Measurements from ENCODE around the gene GTPBP4. TPM values are rescaled to one million over a fixed set of nuclear protein-coding genes. Genes with fewer than 3 reads are reported as not detected.

The GTPBP4 gene
- total and polyA plus RNA-seq, 9 of the 15 experiments (the other 6 are each of a cell fraction or from before 2014, with no cell fraction given): 79.0 to 155 (median 128) TPM

- no peak overlapping the region for H3K9ac ChIP-seq (ENCODE audit: insufficient read depth in 1 of 2, low read depth in 2 of 2, low read length in 2 of 2)
- no peaks in the 10 kb centered on the region for H3K79me2 ChIP-seq (ENCODE audit: control insufficient read depth, insufficient read depth, low read length)
- no peaks in the 10 kb centered on the region for H3K9me1 ChIP-seq (ENCODE audit: control insufficient read depth, insufficient read depth, low read length)
- H3K4me2 ChIP-seq (ENCODE audit: insufficient read depth, low read length): no peak overlapping the region; the same call in 1 of the 2 replicates
- H3K9me3 ChIP-seq (replicated peaks; ENCODE audit: control insufficient read depth, insufficient read depth, low read depth, low read length): no peaks in the 10 kb centered on the region
- intact Hi-C loops (cut with micrococcal nuclease) (no loop called here), in situ Hi-C loops (cut with MboI) (no loop called here)
- H3K27ac ChIP-seq (ENCODE audit: extremely low read depth, low read depth, low read length): no peak overlapping the region
- no peak for FAIRE-seq
- 17% methylated on average over 9 of the region's 9 CpGs for WGBS (ENCODE audit: insufficient coverage, low coverage, missing lambda C conversion rate)
- H3K27me3 ChIP-seq (ENCODE audit: control insufficient read depth in 2 of 2, insufficient read depth in 2 of 2, low read length in 2 of 2): peaks cover 28 to 35% of the 10 kb centered on the region in 2 experiments
- no peak; the same call in 2 of the 3 replicates for ATAC-seq
- ChIA-PET POLR2A (interaction anchor here (0.9 to 1.5 kb wide), 2 partner anchors 8 to 23 kb away, joined by 3 to 4 read pairs; no protein-coding TSS in a partner anchor), CTCF (ENCODE audit: low intra/inter-chr PET ratio) (no interaction called here)
- H2AFZ ChIP-seq (ENCODE audit: low read depth, low read length): peak overlapping the region; percentile 64
- BruUV-seq (replicated peaks): no TSS peak
- TF ChIP-seq TRIM24 (IDR thresholded peaks at IDR 0.05) (0 out of 4 replicates have a peak, but pooled peaks of 1 of the 2 experiments have one; percentile 9), ZBTB5 (IDR thresholded peaks at IDR 0.05) (no peak)
- DNase-seq (ENCODE audit: extremely low read depth in 1 of 4, low spot score in 3 of 4): no peak
- no peak overlapping the region for H3K4me3 ChIP-seq
- H3K4me1 ChIP-seq (replicated peaks in 1 of 2; ENCODE audit: control insufficient read depth in 2 of 2, insufficient read depth in 2 of 2, low read length in 2 of 2): peaks cover 0 to 7% of the 10 kb centered on the region in 2 experiments; a peak in 2 of 5 replicates
- no peaks in the 10 kb centered on the region for H4K20me1 ChIP-seq (replicated peaks; ENCODE audit: control insufficient read depth, insufficient read depth, low read length)
- no peaks in the 10 kb centered on the region for H3K36me3 ChIP-seq (ENCODE audit: control insufficient read depth, insufficient read depth, low read length)
Observed at GRCh38 chr10:947051-947450, 41.2 kb upstream of the GTPBP4 start.

- POLR2A ChIA-PET: interaction anchor here (0.8 to 0.9 kb wide), 3 partner anchors 9 to 39 kb away, joined by 3 read pairs; no protein-coding TSS in a partner anchor
- ATAC-seq: no peak
- in situ Hi-C loops (cut with MboI): no loop called here
- no peak for TF ChIP-seq NR2C1 (IDR thresholded peaks at IDR 0.05)
- no peak for TF ChIP-seq NR2C1 (tag; IDR thresholded peaks at IDR 0.05)
- TF ChIP-seq PCBP1 (IDR thresholded peaks at IDR 0.05; ENCODE audit: low read depth, low read length, poor library complexity, severe bottlenecking): no peak
- no peak for TF ChIP-seq SAFB (IDR thresholded peaks at IDR 0.05; ENCODE audit: borderline replicate concordance, low read depth, low read length)
- no peak for TF ChIP-seq THAP7 (CRISPR knock-in tag; IDR thresholded peaks at IDR 0.05)
- no peak for TF ChIP-seq SIX5 (IDR thresholded peaks at IDR 0.05; ENCODE audit: borderline replicate concordance in 1 of 2, insufficient read depth in 1 of 2, low read depth in 1 of 2, low read length in 2 of 2)
- no peak for TF ChIP-seq ZNF212 (CRISPR knock-in tag; IDR thresholded peaks at IDR 0.05)
- TF ChIP-seq ZNF174 (CRISPR knock-in tag; IDR thresholded peaks at IDR 0.05): no peak
- TF ChIP-seq KAT7 (CRISPR knock-in tag; IDR thresholded peaks at IDR 0.05; ENCODE audit: borderline replicate concordance): no peak
- TF ChIP-seq ZNF699 (CRISPR knock-in tag; IDR thresholded peaks at IDR 0.05; ENCODE audit: insufficient replicate concordance): no peak
- no peak for TF ChIP-seq ZNF384 (IDR thresholded peaks at IDR 0.05; ENCODE audit: low read depth, low read length)
- no peak for TF ChIP-seq PPARD (CRISPR knock-in tag; IDR thresholded peaks at IDR 0.05)
- no peak for TF ChIP-seq ZNF57 (CRISPR knock-in tag; IDR thresholded peaks at IDR 0.05)
Observed at GRCh38 chr10:947881-948280, 40.4 kb upstream of the GTPBP4 start.

More at GRCh38 chr10:947881-948280, 40.4 kb upstream of the GTPBP4 start:
- BruUV-seq (replicated peaks): no TSS peak
- Histone ChIP-seq H2AFZ (ENCODE audit: low read depth, low read length) (no peak overlapping the region), H3K4me1 (replicated peaks in 1 of 2; ENCODE audit: control insufficient read depth in 2 of 2, insufficient read depth in 2 of 2, low read length in 2 of 2) (peaks cover 0 to 7% of the 10 kb centered on the region in 2 experiments; a peak in 2 of 5 replicates), H3K27ac (ENCODE audit: extremely low read depth, low read depth, low read length) (no peak overlapping the region), H3K9me3 (replicated peaks; ENCODE audit: control insufficient read depth, insufficient read depth, low read depth, low read length) (no peaks in the 10 kb centered on the region), H3K9ac (ENCODE audit: insufficient read depth in 1 of 2, low read depth in 2 of 2, low read length in 2 of 2) (no peak overlapping the region), H3K27me3 (ENCODE audit: control insufficient read depth in 2 of 2, insufficient read depth in 2 of 2, low read length in 2 of 2) (peaks cover 28 to 35% of the 10 kb centered on the region in 2 experiments), H3K79me2 (ENCODE audit: control insufficient read depth, insufficient read depth, low read length) (no peaks in the 10 kb centered on the region), H3K9me1 (ENCODE audit: control insufficient read depth, insufficient read depth, low read length) (no peaks in the 10 kb centered on the region), H3K4me2 (ENCODE audit: insufficient read depth, low read length) (no peak overlapping the region), H3K36me3 (ENCODE audit: control insufficient read depth, insufficient read depth, low read length) (no peaks in the 10 kb centered on the region), H4K20me1 (replicated peaks; ENCODE audit: control insufficient read depth, insufficient read depth, low read length) (no peaks in the 10 kb centered on the region), H3K4me3 (no peak overlapping the region)
- intact Hi-C loops (cut with micrococcal nuclease): no loop called here
- WGBS (ENCODE audit: insufficient coverage, low coverage, missing lambda C conversion rate): 44% methylated on average over 10 of the region's 10 CpGs
- no peak for FAIRE-seq
- CTCF ChIA-PET (ENCODE audit: low intra/inter-chr PET ratio): no interaction called here
- no peak for DNase-seq (ENCODE audit: extremely low read depth in 1 of 4, low spot score in 3 of 4)

Data from K562 (cell line).